Peyer's patch (tissue), 4 donors: ENCODE data around the gene OMG. TPM values are rescaled to one million over a fixed set of nuclear protein-coding genes. Genes with fewer than 3 reads are reported as not detected.

Experiments used
- DNase-seq, 3 donors: peaks; one replicate each; pipeline ENCODE4 v3.0.0-alpha.2; 2017 to 2019
- H3K27ac ChIP-seq, 4 donors: fragments of 200-600 bp; sonication (generic); one replicate each; pipeline ENCODE4 v1.5.1; 2016 to 2019
- H3K27me3 ChIP-seq, 2 donors: fragments of 200-600 bp; sonication (generic); one replicate each; pipeline ENCODE4 v1.5.1; 2019
- H3K36me3 ChIP-seq, 3 donors: fragments of 200-600 bp; sonication (generic); one replicate each; pipeline ENCODE4 v1.5.1; 2016 to 2019
- H3K4me1 ChIP-seq, 4 donors: fragments of 200-600 bp; sonication (generic); one replicate each; pipeline ENCODE4 v1.5.1; 2016 to 2019
- H3K4me3 ChIP-seq, 4 donors: fragments of 200-600 bp; sonication (generic); 1 replicate in 3 of 4; 2 replicates in 1 of 4; pipeline ENCODE4 v1.5.1; 2016 to 2019; ENCODE audit warnings: mild to moderate bottlenecking in 1 of 4
- H3K9me3 ChIP-seq, 4 donors: fragments of 200-600 bp; sonication (generic); one replicate each; pipeline ENCODE4 v1.5.1; 2016 to 2019; ENCODE audit warnings: mild to moderate bottlenecking in 1 of 4
- POLR2A ChIP-seq, 2 donors: fragments of 450-650 bp; IDR thresholded peaks; one replicate each; pipeline ENCODE4 v1.5.1; 2017; ENCODE audit warnings: antibody characterized with exemption in 2 of 2, mild to moderate bottlenecking in 2 of 2, moderate library complexity in 2 of 2
- total RNA-seq, 4 donors: library from RNA; depleted of rRNA; stranded (reverse); fragments of >200 nt; gene quantifications; one replicate each; pipeline ENCODE4 v1.1.0, GENCODE V29; 2016
- TF ChIP-seq, protein P1 (sequence below), 6 experiments: fragments of 450-650 bp in 4 of 6; fragments of 200-600 bp in 2 of 6; sonication (generic) in 1 of 6; IDR thresholded peaks; one replicate each; pipeline ENCODE4 v1.5.1; 2017 to 2019; ENCODE audit warnings: antibody characterized with exemption in 6 of 6, mild to moderate bottlenecking in 3 of 6, moderate library complexity in 1 of 6

Gene OMG
- total RNA-seq, 4 donors from 2014 or later, result not detected

DNA sequence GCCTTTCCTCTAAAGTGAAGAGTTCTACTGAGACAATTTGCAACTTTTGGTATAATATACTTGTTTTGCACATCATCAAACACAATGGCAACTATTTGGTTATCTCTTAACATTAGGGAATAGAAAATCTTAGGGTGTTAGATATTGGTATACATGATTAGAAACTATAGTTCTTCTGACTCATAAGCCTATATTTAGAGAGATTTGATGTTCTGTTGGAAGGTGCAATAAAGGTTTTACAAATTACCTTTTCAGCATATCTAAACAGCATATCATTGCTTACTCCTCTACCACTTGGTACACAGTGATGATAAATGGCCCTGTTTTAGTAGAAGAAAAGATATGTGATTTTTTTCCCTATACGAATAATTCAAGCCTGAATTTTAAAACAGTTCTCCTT lies 10.6 kb upstream of the OMG start:
- Histone ChIP-seq H3K27me3 (no peaks in the 10 kb centered on the region), H3K9me3 (no peaks in the 10 kb centered on the region), H3K4me3 (no peak overlapping the region), H3K36me3 (no peaks in the 10 kb centered on the region), H3K27ac (peak overlapping the region in 2 of 4 donors; percentile 2 to 85), H3K4me1 (peaks cover 0 to 17% (median 6%) of the 10 kb centered on the region in 4 donors)
- no peak for TF ChIP-seq POLR2A (IDR thresholded peaks at IDR 0.05)
- TF ChIP-seq, protein P1, sequence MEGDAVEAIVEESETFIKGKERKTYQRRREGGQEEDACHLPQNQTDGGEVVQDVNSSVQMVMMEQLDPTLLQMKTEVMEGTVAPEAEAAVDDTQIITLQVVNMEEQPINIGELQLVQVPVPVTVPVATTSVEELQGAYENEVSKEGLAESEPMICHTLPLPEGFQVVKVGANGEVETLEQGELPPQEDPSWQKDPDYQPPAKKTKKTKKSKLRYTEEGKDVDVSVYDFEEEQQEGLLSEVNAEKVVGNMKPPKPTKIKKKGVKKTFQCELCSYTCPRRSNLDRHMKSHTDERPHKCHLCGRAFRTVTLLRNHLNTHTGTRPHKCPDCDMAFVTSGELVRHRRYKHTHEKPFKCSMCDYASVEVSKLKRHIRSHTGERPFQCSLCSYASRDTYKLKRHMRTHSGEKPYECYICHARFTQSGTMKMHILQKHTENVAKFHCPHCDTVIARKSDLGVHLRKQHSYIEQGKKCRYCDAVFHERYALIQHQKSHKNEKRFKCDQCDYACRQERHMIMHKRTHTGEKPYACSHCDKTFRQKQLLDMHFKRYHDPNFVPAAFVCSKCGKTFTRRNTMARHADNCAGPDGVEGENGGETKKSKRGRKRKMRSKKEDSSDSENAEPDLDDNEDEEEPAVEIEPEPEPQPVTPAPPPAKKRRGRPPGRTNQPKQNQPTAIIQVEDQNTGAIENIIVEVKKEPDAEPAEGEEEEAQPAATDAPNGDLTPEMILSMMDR (IDR thresholded peaks at IDR 0.05), result no peak
- no peak for DNase-seq

DNA sequence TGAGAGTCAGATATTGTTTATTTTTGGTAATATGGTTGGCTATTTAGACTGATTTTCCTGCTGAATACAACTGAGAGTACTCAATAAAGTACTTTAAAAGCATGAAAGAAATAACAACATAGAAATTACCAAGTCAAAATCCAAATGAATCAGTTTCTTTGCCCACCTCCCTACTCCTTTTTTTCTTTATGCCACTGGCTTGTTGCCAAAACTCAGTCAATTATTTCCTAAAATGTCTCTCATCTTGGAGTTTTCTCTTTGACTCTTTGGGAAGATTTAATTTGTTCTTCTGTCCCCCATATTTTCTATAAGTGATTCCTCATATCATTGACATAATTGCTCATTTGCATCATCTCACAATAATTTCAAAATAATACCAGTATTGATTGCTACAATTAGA lies 2.6 kb upstream of the OMG start:
- TF ChIP-seq, protein P1 (IDR thresholded peaks at IDR 0.05), result no peak
- no peak for TF ChIP-seq POLR2A (IDR thresholded peaks at IDR 0.05)
- DNase-seq, result no peak
- Histone ChIP-seq H3K36me3 (no peaks in the 10 kb centered on the region), H3K27me3 (no peaks in the 10 kb centered on the region), H3K9me3 (no peaks in the 10 kb centered on the region), H3K4me3 (no peak overlapping the region), H3K27ac (no peak overlapping the region), H3K4me1 (no peaks in the 10 kb centered on the region)

DNA sequence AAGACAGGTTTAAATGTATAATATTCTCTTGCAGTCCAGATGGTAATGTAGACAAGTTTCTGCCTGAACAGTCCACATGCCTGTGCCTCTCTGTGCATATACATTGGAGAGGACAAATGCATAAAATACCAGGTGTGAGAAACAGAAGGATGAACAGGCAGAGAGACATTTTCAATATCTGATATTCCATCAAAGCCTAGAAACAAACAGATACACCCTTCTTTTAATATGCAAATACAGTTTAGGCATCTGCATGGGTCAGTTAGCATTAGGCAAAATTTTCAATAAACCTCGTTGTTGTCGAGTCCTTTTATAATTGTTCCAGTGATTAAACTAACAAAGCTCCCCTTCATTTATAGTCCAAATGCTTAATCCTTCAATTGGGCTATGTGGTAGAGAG lies 897 bp downstream of the OMG start:
- TF ChIP-seq POLR2A (IDR thresholded peaks at IDR 0.05), result no peak
- TF ChIP-seq, protein P1 (IDR thresholded peaks at IDR 0.05), result no peak
- no peaks in the 10 kb centered on the region for H3K36me3 ChIP-seq
- H3K27me3 ChIP-seq, result no peaks in the 10 kb centered on the region
- no peak overlapping the region for H3K27ac ChIP-seq
- H3K4me1 ChIP-seq, result no peaks in the 10 kb centered on the region
- H3K9me3 ChIP-seq, result no peaks in the 10 kb centered on the region
- H3K4me3 ChIP-seq, result no peak overlapping the region
- DNase-seq, result no peak

DNA sequence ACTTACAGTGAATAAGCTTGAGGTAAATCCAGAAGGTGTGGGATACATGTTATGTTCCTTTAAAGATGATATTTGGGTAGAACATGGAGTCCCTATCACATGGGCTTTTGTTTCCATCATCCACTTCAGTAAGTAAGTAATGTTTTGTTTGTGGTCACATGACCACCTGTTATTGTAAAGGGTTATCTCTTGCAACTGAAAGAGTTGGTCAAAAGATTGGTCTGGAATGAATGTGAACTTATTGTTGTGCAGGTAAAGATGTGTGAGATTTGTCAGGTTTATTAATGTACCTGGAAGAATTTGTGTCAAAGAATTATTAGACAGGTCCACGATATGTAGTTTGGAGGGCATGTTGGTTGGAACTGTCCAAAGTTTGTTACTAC lies 1.6 kb downstream of the OMG start:
- TF ChIP-seq POLR2A (IDR thresholded peaks at IDR 0.05), result no peak
- TF ChIP-seq, protein P1 (IDR thresholded peaks at IDR 0.05), result no peak
- Histone ChIP-seq H3K4me1 (no peaks in the 10 kb centered on the region), H3K9me3 (no peaks in the 10 kb centered on the region), H3K27me3 (no peaks in the 10 kb centered on the region), H3K4me3 (no peak overlapping the region), H3K36me3 (no peaks in the 10 kb centered on the region), H3K27ac (no peak overlapping the region)
- no peak for DNase-seq

DNA sequence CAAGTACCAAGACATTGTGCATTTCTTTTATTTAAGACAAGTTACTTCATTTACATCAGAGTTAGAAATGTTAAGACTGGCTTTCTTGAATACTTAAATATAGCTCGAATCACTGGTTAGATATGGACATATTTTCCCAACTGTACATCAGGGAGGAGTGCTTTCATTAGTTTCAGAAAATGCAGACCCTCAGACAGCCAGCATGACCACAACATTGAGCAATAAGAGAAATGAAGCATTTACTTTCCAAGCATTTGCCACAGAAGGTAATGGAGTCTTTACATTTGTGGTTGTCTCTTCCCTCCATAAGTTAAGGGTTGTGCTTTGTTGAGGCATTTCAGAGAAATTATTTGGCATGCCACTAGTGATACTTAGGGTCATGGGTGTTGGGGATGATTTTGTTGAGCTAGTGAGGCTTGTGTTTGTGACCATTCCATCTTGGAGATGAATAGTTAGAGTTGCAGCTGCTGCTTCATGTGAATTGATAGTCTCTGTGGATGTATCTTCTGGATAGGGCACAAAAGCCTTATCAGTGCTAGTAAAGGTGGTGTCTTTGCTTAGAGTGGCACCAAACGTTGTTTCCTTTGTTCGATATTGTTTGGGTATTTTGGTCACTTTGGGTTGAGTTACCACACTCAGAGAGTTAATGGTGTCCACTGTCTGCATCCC lies 2.1 kb downstream of the OMG start:
- no peak for DNase-seq
- TF ChIP-seq, protein P1 (IDR thresholded peaks at IDR 0.05), result no peak
- TF ChIP-seq POLR2A (IDR thresholded peaks at IDR 0.05), result no peak

DNA sequence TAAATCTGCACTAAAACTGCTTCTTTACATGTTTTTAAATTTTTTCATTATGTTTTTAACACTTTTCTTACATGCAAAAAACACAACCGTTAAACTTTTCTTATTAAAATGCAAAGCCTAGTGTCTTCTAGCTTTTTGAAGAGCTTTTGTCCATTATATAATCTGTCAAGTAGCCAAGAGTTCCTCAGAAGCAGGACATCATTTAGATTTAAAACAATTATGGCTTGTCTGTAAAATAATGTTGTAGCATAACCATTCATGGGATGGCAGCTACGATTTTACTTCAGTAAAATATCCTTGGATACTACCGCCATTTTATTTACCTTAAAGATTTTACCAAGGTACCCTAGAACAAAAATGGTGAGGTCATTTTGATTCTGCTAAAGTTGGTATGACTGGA lies 2.8 kb downstream of the OMG start:
- Histone ChIP-seq H3K4me3 (no peak overlapping the region), H3K27me3 (no peaks in the 10 kb centered on the region), H3K36me3 (no peaks in the 10 kb centered on the region), H3K9me3 (no peaks in the 10 kb centered on the region), H3K4me1 (no peaks in the 10 kb centered on the region), H3K27ac (no peak overlapping the region)
- DNase-seq, result no peak
- TF ChIP-seq, protein P1 (IDR thresholded peaks at IDR 0.05), result no peak
- TF ChIP-seq POLR2A (IDR thresholded peaks at IDR 0.05), result no peak

More for the DNA sequence above, 2.1 kb downstream of the OMG start:
- no peaks in the 10 kb centered on the region for H3K36me3 ChIP-seq
- H3K4me1 ChIP-seq, result no peaks in the 10 kb centered on the region
- no peaks in the 10 kb centered on the region for H3K9me3 ChIP-seq
- H3K27ac ChIP-seq, result no peak overlapping the region
- no peak overlapping the region for H3K4me3 ChIP-seq
- H3K27me3 ChIP-seq, result no peaks in the 10 kb centered on the region
